GM19452 (cell line): ENCODE measurements around the gene COL15A1.
A peak's percentile ranks its signal among the peaks of the same experiment; 100 is the strongest.

Experiments used
- ATAC-seq: cut with Tn5 transposase; IDR thresholded peaks from one replicate; pipeline ENCODE4 v1.9.1; 2021; ENCODE audit not compliant: unreplicated experiment

The COL15A1 gene

GRCh38 chr9:99052815-99053715, 109.4 kb downstream of the COL15A1 start:
- ATAC-seq = no peak

GRCh38 chr9:99054581-99054980, 110.9 kb downstream of the COL15A1 start:
- ATAC-seq = no peak

DNA sequence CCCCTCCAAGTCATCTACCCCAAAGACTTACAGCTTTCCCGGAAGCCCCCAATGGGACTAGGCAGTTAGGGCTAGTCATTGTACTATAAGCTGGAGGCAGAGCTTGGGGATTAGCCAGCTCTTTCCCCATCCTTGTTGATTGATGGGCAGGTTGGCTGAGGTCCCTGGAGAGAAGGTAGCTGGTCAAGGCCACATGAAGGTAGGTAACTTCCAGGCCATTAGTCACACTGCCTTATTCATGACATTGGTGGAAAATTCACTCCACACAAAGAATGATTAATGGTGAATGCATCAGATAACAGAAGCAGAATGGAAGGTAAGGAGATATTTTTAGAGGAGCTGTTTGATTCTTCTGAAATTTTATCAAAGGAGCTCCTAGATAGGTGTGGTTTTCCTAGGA, 111.7 kb downstream of the COL15A1 start:
- ATAC-seq = no peak

GRCh38 chr9:99056186-99056585, 112.5 kb downstream of the COL15A1 start:
- ATAC-seq = no peak

DNA sequence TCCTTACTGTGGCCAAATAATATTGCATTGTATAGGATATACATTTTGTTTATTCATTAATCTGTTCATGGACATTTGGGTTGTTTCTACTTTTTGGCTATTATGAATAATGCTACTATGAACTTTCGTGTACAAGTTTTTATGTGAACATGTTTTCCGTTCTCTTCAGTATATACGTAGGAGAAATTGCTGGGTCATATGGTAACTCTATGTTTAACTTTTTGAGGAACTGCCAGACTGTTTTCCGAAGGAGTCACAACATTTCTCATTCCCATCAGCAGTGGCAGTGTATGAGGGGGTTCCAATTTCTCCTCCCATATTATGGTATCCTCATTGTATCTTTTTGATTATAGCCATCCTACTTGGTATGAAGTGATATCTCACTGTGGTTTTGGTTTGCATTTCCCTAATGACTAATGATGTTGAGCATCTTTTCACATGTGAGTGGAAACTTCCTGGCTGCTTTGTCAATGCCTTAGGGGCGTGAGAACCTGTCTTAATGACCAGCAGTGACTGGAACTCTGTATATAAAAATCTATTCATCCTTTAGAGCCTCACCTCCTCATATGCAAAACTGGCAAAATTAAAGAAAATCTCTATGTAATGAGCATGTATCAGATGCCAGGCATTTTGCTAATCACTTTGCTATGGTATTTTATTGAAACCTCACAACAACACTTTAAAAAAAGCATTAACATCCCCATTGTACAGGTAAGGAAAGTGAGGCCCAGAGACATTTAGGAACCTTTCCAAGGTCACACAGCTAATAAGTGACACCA, 113.4 kb downstream of the COL15A1 start:
- peak; percentile 32 for ATAC-seq

- ATAC-seq = peak; percentile 81
Observed at GRCh38 chr9:99057665-99058625, 114.2 kb downstream of the COL15A1 start.

GRCh38 chr9:99058964-99059921, 115.5 kb downstream of the COL15A1 start:
- ATAC-seq = peak; percentile 72

DNA sequence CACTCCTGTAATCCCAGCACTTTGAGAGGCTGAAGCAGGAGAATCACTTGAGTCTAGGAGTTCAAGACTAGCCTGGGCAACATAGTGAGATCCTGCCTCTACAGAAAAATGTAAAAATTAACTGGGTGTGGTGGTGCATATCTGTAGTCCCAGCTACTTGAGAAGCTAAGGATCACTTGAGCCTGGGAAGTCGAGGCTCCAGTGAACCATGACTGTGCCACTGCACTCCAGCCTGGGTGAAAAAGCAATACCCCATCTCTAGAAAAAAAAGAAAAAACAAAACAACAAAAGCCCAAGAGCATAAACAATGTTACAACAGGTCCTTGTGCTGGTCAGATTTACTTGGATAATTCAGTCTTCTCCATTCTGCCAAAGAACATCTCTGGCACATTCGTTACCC, 116.9 kb downstream of the COL15A1 start:
- ATAC-seq = no peak

DNA sequence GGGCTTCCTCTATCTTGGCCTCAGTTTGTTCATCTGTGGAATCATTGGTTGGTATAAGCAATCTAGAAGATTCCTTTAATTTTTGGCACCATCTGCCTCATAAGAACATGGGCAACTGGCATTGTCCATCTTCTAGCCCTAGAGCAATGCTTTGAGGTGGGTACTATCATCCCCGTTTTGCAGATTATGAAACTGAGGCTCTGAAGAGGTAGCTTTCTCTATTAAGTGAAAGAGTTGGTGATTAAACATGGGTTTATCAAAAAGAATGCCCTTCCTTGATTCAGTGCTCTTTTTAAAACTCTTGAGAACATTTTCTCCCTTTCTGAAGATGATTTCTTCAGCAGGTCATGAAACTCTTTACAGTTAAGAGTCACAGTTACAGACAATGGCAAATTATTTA, 118.8 kb downstream of the COL15A1 start:
- no peak for ATAC-seq

DNA sequence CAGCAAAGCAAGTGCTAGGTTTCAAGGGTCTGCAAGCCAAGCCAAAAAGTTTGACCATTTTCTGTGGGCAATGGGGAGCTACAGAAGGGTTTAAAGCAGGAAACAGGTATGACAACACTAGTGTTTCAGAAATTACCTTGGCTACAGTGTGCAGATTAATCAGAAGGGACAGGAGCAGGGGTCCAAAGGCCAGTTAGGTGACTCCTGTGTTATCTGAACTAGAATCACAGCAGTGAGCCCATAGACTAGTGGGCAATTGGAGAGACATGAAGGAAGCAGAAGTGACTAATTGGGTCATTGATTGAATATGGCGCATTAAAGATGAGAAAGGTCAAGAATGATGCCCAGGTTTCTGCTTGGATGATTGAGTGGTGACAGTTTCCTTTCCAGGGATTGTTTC, 119.8 kb downstream of the COL15A1 start:
- ATAC-seq = no peak

DNA sequence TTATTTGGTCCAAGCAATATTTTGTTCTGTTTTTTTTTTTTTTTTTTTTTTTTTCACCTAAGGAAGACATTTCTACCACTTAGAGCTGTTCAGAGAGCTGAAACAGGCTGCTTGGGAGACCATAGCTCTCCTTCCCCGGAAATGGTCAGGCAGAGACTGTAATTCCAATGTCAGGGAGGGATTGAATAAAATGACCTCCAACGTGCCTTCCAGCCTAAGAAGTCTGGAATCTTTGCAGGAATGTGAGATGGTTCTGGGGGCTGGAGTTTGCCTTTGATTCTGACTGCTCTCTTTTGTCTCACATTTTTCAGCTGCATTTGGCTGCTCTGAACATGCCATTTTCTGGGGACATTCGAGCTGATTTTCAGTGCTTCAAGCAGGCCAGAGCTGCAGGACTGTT, 122.9 kb downstream of the COL15A1 start:
- ATAC-seq = no peak

GRCh38 chr9:99069075-99069474, 125.4 kb downstream of the COL15A1 start:
- no peak for ATAC-seq

DNA sequence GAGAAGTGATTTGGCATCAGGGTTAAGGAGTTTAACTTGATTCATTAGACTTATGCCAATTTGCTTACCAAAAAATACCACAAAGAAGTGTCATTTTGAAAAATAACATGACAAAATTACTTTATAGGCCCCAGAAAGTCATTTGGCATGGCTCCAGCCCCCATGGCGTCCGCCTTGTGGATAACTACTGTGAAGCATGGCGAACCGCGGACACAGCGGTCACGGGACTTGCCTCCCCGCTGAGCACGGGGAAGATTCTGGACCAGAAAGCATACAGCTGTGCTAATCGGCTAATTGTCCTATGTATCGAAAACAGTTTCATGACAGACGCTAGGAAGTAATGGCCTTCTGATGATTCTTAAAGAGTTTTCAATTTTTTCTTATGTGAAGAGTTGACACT, 125.8 kb downstream of the COL15A1 start:
- no peak for ATAC-seq

- no peak for ATAC-seq
Observed at GRCh38 chr9:99070681-99071080, 127.0 kb downstream of the COL15A1 start.

DNA sequence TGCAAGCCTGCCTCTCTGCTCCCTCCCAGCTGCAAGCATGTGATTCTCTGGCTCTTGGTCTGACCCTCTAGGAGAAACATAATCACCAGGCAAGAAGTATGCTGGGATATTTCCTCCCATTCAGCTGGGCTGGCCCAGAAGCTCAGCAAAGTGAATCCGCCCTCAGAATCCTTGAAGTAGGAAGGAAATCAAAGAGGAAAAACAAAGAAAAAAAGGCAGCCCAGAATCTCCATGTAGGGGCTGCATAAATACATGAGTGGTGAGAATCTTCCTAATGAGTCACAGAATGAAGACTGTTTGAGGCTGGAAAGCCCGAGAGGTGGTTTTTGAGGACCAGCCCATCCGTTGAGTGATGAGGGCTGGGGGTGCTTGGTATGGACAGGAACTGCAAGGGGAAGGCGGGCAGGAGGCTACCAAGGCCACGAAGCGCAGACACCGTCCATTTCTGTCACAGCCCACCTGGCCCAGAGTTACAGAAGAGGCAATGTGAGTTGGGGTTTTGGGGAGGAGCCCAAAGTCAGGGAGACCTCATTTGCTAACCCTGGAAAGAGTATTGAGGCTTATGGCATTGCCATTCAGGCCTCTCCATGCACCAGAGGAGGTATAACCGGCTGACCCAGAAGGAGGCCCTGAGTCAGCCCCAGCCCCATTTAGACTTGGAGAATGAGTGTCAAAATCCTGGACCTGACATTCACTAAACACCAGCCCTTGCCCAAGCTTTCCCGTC, 127.8 kb downstream of the COL15A1 start:
- no peak for ATAC-seq

DNA sequence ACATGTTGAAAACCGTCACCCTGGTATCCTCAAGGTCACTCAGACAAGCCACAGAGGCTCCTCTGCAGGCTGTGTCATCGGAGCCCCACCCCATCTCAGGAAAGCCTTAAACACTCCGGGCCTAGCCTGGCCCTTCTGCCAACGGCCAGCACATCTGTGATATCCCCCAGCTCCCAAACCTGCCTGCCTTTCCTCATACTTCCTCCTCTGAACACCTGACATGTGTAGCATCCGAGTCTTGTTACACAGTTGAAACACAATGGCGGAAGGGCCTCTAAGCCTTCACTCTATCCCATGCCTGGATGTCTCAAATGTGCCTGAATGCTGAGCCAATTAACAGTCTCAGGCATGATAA, 128.3 kb downstream of the COL15A1 start:
- no peak for ATAC-seq

DNA sequence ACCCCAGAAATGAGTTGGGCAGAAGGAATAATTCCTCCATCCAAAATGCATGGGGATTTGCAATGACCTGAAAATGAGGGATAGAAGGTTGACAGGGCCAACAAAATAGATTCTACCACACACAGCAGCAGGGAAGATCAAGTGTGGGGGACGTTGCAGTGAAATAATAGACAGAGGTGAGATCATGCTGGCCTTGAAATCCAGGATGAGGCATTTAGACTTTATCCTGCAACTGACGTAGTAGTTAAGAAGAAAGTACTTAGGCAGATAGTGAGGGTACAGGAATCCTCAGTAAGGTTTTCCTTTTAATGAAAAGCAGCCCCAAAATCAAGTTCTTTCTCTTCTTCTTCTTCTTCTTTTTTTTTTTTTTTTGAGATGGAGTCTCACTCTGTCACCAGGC, 129.6 kb downstream of the COL15A1 start:
- no peak for ATAC-seq

DNA sequence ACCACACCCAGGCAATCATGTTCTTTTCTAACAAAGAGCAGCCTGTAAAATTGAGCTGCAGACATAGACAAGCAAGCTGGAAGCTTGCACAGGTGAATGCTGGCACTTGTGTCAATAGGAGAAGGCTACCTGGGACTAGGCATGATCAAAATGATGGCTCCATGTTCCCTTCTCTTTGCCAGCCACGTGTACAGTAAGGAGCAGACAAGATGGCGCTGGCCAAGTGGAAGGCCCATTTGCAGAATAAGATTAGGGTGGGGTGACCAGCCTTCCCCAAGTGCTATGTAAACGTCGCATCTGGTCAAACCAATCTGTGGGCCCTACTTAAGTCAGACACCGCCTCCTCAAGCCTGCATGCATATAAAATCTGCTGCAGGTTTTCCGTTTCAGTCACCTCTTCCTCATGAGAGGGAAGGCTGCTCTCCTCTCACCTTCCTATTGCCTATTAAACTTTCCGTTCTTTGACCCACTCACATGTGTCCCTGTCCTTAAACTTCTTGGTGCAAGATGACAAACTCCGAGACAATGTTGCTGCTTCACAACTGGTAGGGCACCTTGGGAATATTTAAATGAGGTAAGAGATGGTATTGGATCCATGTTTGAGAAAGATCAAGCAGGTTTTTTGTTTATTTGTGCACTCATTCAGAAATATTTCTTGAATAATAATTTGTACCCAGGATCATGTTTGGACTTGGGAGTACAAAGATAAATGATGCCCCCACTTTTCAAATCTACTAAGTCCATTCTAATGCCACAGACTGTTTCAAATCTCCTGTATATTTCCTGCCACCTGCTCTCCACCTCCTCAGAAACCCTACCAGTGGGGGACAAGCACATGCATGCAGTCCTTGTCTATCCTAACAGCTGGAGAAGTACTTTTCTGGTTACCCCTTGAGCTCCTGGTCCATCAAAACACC, 130.5 kb downstream of the COL15A1 start:
- ATAC-seq = no peak
